MCF 10A (cell line): ENCODE results near the gene TEX48. TPM values are rescaled to one million over a fixed set of nuclear protein-coding genes. Genes with fewer than 3 reads are reported as not detected.

Experiments
- BruUV-seq: library from RNA; stranded (reverse); fragments of 400-500 nt; replicated peaks from 2 replicates; lab custom pipeline; 2021; lab: Mats Ljungman, UMichigan
- CTCF ChIA-PET: fragments of 300-600 bp; sonication (Branson Sonifier 250); formaldehyde crosslinking; extraction: SDS; loops from one replicate; lab custom pipeline; 2021; ENCODE audit warnings: antibody characterized with exemption, inconsistent platforms; lab: Yijun Ruan, JAX
- POLR2A ChIA-PET: fragments of 300-600, 350-650 bp; sonication (Branson Sonifier 250); formaldehyde crosslinking; extraction: SDS; loops from one replicate; lab custom pipeline; 2020; ENCODE audit warnings: antibody characterized with exemption, inconsistent platforms; lab: Yijun Ruan, JAX
- DNase-seq: peaks from one replicate; pipeline ENCODE4 v3.0.0-alpha.2; 2018; ENCODE audit not compliant: unreplicated experiment
- H3K27ac Mint-ChIP-seq: one replicate; pipeline ENCODE4 v1.8.0; 2022; ENCODE audit warnings: mild to moderate bottlenecking, low read depth, mixed read lengths; ENCODE audit not compliant: unreplicated experiment
- H3K27me3 Mint-ChIP-seq: one replicate; pipeline ENCODE4 v1.8.0; 2022; ENCODE audit warnings: mixed read lengths; ENCODE audit not compliant: insufficient read depth, unreplicated experiment
- H3K36me3 Mint-ChIP-seq: one replicate; pipeline ENCODE4 v1.8.0; 2022; ENCODE audit warnings: mild to moderate bottlenecking, moderate library complexity, mixed read lengths; ENCODE audit not compliant: insufficient read depth, unreplicated experiment
- H3K4me1 Mint-ChIP-seq: one replicate; pipeline ENCODE4 v1.8.0; 2022; ENCODE audit warnings: mixed read lengths; ENCODE audit not compliant: insufficient read depth, unreplicated experiment
- H3K4me3 Mint-ChIP-seq: one replicate; pipeline ENCODE4 v1.8.0; 2022; ENCODE audit warnings: mild to moderate bottlenecking, moderate library complexity, mixed read lengths; ENCODE audit not compliant: unreplicated experiment
- H3K9me3 Mint-ChIP-seq: one replicate; pipeline ENCODE4 v1.8.0; 2022; ENCODE audit warnings: mixed read lengths; ENCODE audit not compliant: unreplicated experiment
- CTCF ChIP-seq: fragments of 200-600 bp; IDR thresholded peaks from one replicate; pipeline ENCODE4 v1.8.0; 2022; ENCODE audit warnings: antibody characterized with exemption, mild to moderate bottlenecking; ENCODE audit not compliant: unreplicated experiment
- intact Hi-C: fragments of 100-400 bp; cut with micrococcal nuclease; formaldehyde crosslinking; loops from 2 replicates; pipeline ENCODE4 v1.14.1; 2022
- total RNA-seq: library from RNA; stranded (reverse); gene quantifications from 2 replicates; pipeline ENCODE4 v1.2.3, GENCODE V29; 2022

The TEX48 gene
- total RNA-seq, 1 experiment from 2014 or later, result not detected

- H3K9me3 Mint-ChIP-seq, result peaks cover 8% of the 10 kb centered on the region
- no peaks in the 10 kb centered on the region for H3K27me3 Mint-ChIP-seq
- POLR2A ChIA-PET, result interaction anchor here (0.6 to 1.0 kb wide), 2 partner anchors 8 to 21 kb away, joined by 3 to 8 read pairs; no protein-coding TSS in a partner anchor
- no peaks in the 10 kb centered on the region for H3K36me3 Mint-ChIP-seq
- H3K27ac Mint-ChIP-seq, result no peak overlapping the region
- no peak for DNase-seq
- CTCF ChIA-PET, result interaction anchor here (0.7 to 4.0 kb wide), 3 partner anchors 42 to 186 kb away, joined by 3 to 22 read pairs (median 8); partner anchors contain the start of gene TEX48
- intact Hi-C loops, result no loop called here
- no peak for TF ChIP-seq CTCF
- no peak overlapping the region for H3K4me3 Mint-ChIP-seq
- BruUV-seq, result no TSS peak
- peaks cover 20% of the 10 kb centered on the region for H3K4me1 Mint-ChIP-seq
Measured at GRCh38 chr9:114724744-114725143, 42.8 kb upstream of the TEX48 start.

DNA sequence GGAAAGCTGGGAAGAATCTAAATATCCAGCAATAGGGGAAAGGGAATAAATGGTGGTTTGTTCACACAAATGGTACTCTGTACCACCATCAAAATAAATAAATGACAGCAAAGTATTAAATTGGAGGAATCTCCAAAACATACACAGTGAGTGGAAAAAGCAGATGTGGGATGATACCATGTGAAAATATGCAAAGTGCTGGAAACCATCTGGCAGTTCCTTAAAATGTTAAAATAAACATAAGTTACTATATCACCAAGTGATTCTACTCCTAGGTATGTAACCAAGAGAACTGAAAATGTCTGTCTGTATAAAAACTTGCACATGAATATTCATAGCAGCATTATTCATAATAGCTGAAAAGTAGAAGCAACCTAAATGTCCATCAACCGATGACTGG lies 41.9 kb upstream of the TEX48 start:
- intact Hi-C loops, result no loop called here
- no peak for TF ChIP-seq CTCF
- Mint-ChIP-seq H3K4me3 (no peak overlapping the region), H3K36me3 (no peaks in the 10 kb centered on the region), H3K9me3 (peaks cover 8% of the 10 kb centered on the region), H3K27ac (no peak overlapping the region), H3K27me3 (no peaks in the 10 kb centered on the region), H3K4me1 (peaks cover 24% of the 10 kb centered on the region)
- ChIA-PET POLR2A (interaction anchor here (0.6 kb wide), 1 partner anchor 20 kb away, joined by 3 read pairs; no protein-coding TSS in a partner anchor), CTCF (interaction anchor here (0.6 to 4.0 kb wide), 5 partner anchors 41 to 187 kb away, joined by 3 to 22 read pairs (median 5); partner anchors contain the start of gene TEX48)
- no peak for DNase-seq
- no TSS peak for BruUV-seq

GRCh38 chr9:114722937-114723620 lies 41.1 kb upstream of the TEX48 start:
- intact Hi-C loops, result no loop called here
- Mint-ChIP-seq H3K4me1 (peaks cover 33% of the 10 kb centered on the region), H3K9me3 (peaks cover 7% of the 10 kb centered on the region), H3K27ac (no peak overlapping the region), H3K36me3 (no peaks in the 10 kb centered on the region), H3K4me3 (no peak overlapping the region), H3K27me3 (no peaks in the 10 kb centered on the region)
- BruUV-seq, result no TSS peak
- TF ChIP-seq CTCF, result no peak
- no peak for DNase-seq
- ChIA-PET POLR2A (interaction anchor here (1.1 to 1.8 kb wide), 3 partner anchors 46 to 650 kb away, joined by 3 to 5 read pairs (median 4); no protein-coding TSS in a partner anchor), CTCF (interaction anchor here (0.6 to 4.0 kb wide), 6 partner anchors 15 to 188 kb away, joined by 3 to 22 read pairs (median 4); no protein-coding TSS in a partner anchor)

DNA sequence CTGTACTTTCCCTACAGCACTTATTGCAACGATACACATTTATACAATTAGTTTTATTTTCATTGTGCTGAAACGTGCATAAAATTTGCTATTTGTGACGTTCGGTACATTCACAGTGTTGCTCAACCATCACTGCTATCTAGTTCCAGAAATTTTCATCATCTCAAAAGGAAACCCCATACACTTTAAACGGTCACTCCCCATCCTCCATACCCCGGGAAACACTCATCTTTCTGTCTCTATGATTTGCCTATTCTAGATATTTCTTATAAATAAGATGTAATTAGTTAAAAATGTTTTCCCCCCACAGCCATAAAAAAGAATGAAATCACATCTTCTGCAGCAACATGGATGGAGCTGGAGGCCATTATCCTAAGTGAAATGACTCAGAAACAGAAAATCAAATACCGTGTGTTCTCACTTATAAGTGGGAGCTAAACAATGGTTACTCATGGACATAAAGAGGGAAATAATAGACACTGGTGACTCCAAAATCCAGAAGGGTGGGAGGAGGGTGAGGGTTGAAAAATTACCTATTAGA lies 40.2 kb upstream of the TEX48 start:
- no peak overlapping the region for H3K4me3 Mint-ChIP-seq
- H3K36me3 Mint-ChIP-seq, result no peaks in the 10 kb centered on the region
- H3K27me3 Mint-ChIP-seq, result no peaks in the 10 kb centered on the region
- peaks cover 36% of the 10 kb centered on the region for H3K4me1 Mint-ChIP-seq
- BruUV-seq, result no TSS peak
- intact Hi-C loops, result no loop called here
- TF ChIP-seq CTCF, result no peak
- H3K27ac Mint-ChIP-seq, result no peak overlapping the region
- no peak for DNase-seq
- CTCF ChIA-PET, result interaction anchor here (0.6 to 4.0 kb wide), 7 partner anchors 13 to 1927 kb away, joined by 3 to 22 read pairs (median 4); no protein-coding TSS in a partner anchor
- H3K9me3 Mint-ChIP-seq, result peaks cover 8% of the 10 kb centered on the region
- POLR2A ChIA-PET, result interaction anchor here (0.8 to 1.8 kb wide), 7 partner anchors 10 to 651 kb away, joined by 3 to 10 read pairs (median 4); no protein-coding TSS in a partner anchor
